CD4-positive, alpha-beta T cell treated with Interleukin-2 at 100 ng/mL for 4 hours (primary cell): ENCODE measurements around the gene TOR1AIP1.
A peak's percentile ranks its signal among the peaks of the same experiment; 100 is the strongest.
"Not testable (repeated sequence)": the region's sequence is repeated elsewhere in the genome, so short reads cannot be mapped to it uniquely, and the experiment has no call there.

Source experiments
- DNase-seq: peaks from one replicate; pipeline ENCODE4 v3.0.0-alpha.2; 2020; ENCODE audit warnings: low spot score

The TOR1AIP1 gene

DNA sequence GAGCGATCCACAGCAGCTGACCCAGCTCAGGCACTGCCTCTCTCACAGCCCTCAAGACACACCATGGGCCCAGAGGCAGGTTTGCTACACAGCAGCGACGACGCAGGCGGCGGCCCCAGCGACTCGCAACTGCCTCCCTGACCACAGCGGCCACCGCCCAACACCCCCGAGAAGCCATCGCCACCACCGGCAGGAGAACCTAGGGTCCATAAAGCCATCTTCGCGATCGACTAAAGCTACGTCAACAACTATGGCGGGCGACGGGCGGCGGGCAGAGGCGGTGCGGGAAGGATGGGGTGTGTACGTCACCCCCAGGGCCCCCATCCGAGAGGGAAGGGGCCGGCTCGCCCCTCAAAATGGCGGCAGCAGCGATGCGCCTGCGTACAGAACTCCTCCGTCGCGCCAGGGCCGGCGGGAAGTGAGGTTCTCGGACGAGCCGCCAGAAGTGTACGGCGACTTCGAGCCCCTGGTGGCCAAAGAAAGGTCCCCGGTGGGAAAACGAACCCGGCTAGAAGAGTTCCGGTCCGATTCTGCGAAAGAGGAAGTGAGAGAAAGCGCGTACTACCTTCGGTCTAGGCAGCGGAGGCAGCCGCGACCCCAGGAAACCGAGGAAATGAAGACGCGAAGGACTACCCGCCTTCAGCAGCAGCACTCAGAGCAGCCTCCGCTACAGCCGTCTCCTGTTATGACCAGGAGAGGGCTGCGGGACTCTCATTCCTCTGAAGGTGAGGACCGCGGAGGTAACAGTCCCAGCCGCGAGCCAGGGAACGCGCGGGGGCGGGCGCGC lies at the start of gene TOR1AIP1:
TOR1AIP1 (plus strand) TSS at position 33 of the 787 bp plus-strand sequence; CDS start at position 251, 218 bp downstream.
- peak; percentile 99 for DNase-seq

GRCh38 chr1:179836686-179837445 lies 45.2 kb upstream of the TOR1AIP1 start:
- DNase-seq: not testable (repeated sequence)

DNA sequence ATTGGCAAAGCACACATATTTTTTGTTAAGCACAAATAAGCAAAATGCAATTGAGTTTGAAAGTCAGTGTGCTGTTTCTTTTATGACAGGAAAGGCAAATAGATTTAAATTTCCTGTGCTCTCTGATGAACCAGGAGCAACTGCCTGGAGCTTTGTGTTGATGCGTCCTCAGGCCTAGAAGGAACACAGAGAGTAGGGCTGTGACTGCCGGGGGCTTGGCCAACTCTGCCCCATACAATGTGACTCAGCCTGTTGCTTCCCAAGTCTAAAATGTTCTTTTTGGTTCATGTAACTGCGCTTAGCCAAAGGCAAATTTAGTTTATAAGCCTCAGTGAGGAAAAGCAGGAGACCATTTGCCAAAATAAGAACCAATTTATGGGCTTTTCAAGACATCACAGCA lies 42.0 kb upstream of the TOR1AIP1 start:
- DNase-seq: no peak

- no peak for DNase-seq
Measured at GRCh38 chr1:179848233-179848632, 33.9 kb upstream of the TOR1AIP1 start.

DNA sequence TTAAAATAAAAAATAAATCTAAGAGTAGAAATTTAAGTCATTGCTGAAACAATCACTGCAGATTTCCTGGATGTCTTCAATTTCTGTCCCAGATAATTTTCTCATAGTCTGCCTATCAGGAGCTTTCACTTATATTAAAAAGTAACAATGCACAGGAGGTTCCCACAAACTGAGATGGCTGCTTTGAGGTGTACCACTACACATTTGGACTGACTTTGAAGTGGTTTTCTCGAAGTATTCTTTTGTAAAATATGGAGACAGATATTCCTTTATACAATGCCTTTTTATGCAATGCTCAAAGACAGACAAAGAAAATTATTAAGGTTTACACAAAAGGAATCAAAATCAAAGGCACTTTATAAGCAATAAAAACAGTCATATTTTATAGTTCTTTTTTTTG lies 29.0 kb upstream of the TOR1AIP1 start:
- no peak for DNase-seq

GRCh38 chr1:179855831-179856230 lies 26.3 kb upstream of the TOR1AIP1 start:
- not testable (repeated sequence) for DNase-seq

DNA sequence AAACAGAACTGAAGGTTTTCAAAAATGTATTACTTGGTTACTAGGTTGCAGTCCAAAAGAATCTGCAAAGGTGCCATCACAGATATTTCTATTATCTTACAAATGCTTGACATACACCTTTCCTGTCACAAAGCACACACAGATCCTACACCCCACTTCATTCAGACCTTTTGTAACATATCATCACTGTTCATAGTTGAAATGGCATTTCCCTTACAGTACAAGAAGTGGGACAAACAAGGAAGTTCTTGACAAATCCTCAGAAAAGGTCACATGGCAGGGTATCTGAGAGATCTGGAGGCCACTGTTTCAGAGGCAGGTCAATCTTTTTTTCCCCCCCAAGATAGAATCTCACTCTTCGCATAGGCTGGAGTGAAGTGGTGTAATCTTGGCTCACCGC lies 25.8 kb upstream of the TOR1AIP1 start:
- no peak for DNase-seq

- DNase-seq: no peak
Measured at GRCh38 chr1:179857009-179857408, 25.1 kb upstream of the TOR1AIP1 start.

DNA sequence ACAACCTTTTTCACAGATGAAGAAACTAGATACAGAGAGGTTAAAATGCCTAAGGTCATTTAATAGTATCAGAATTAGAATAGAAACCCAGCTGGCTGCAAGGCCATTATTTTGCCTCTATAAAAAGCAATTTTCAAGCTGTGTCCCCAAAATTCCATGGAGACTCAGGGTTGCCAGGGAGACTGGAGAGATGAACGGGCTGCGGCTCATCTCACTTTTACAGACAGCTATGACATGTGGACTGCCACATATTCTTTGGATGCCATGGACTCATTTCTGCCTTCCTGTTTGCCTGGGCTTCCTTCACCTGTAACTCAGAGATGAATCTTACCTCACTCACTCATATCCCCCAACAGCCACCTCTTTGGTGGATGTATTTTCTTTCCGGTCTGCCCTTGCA lies 21.4 kb upstream of the TOR1AIP1 start:
- DNase-seq: no peak

DNA sequence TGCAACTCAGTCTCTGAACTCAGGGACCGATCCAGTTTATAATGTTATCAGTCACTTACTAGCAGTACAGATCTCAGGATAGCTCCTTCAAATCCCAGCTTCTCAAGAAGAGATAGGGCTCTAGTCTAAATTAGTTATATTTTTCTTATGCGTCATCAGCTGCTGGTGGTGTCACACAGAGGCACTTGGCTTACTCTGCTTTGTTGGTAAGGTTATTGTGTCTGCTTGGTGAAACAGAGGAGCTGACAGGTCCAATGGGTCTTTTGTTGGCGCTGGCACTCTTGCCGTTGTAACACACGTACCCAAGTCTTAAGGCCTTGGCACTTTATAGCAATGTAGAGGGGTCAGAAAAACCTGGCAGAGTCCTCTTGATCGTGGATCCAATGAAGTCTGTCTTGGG lies 16.7 kb upstream of the TOR1AIP1 start:
- DNase-seq: no peak

DNA sequence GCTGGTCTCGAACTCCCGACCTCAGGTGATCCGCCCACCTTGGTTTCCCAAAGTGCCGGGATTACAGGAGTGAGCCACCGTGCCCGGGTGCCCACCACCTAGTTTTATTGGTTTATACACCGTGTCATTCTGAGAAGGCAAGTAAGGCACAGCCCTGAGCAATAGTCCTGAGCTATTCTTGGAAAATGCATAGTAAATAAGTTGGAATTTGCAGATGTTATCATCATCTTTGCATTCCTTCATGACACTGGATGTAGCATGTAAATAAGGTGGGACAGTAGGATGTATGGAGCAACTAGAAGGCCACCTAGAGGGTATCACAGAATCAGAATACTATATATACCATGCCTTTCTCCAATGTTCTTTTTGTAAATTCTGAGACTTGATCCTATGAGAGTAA lies 15.5 kb upstream of the TOR1AIP1 start:
- DNase-seq: no peak

- DNase-seq: peak; percentile 56
Measured at GRCh38 chr1:179867493-179868330, 14.4 kb upstream of the TOR1AIP1 start.

GRCh38 chr1:179870870-179871269 lies 11.2 kb upstream of the TOR1AIP1 start:
- DNase-seq: no peak

GRCh38 chr1:179871940-179872339 lies 10.1 kb upstream of the TOR1AIP1 start:
- no peak for DNase-seq

- no peak for DNase-seq
Measured at GRCh38 chr1:179872558-179872957, 9.5 kb upstream of the TOR1AIP1 start.

GRCh38 chr1:179873438-179873851 lies 8.6 kb upstream of the TOR1AIP1 start:
- no peak for DNase-seq

- no peak for DNase-seq
Measured at GRCh38 chr1:179875596-179876299, 6.3 kb upstream of the TOR1AIP1 start.

- no peak for DNase-seq
Measured at GRCh38 chr1:179876300-179876715, 5.8 kb upstream of the TOR1AIP1 start.

- peak; percentile 85 for DNase-seq
Measured at GRCh38 chr1:179877586-179878265, 4.4 kb upstream of the TOR1AIP1 start, which contains the start of gene TOR1AIP2. Gene TOR1AIP2 (minus strand): TSS chr1:179877803. CDS start chr1:179852665, 25,138 bp downstream.

DNA sequence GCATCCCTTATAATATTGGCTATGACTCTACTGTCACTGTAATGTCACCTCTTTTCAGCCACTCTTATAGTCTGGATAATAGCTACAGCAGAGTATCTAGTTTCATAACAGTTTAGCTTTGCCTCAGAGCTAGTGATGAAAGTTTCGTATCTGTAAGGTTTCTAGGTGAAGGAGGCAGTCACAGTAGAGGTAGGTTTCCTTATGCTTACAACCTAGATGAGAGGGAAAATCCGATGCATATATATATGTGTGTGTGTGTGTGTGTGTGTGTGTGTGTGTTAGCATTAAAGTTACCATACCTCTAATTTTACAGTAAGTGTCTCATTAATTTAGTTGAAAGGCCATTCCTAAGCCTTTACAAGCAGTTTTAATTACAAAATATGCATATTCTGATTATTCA lies 2.3 kb upstream of the TOR1AIP1 start:
- no peak for DNase-seq

DNA sequence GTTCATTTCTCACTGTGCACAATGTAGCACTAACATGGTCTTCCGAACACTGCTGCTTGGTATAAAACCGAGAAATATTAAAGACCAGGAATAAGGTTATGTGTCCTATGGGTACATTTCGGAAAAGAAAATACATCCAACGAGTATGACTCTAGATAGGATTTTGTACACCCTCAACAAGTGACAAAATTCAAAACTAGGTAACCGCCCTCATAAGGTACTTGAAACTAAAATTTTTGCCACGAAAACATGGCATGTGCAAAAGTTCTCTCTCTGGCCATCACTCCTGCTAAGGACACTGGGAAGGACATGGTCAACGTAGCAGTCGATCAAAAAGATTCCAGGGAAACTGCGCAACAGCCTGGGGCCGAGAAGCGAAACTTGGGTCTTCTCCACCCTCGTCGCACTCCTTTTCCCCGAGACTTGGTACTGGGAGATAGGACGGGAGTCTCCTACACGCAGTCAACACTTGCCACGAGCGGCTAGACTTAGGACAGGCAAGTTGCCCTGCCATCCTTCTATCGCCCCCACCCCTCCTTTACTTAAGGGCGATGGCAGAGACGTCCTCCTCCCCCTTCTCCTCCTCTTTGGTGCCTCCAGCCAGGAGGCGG lies 338 bp upstream of the TOR1AIP1 start:
- no peak for DNase-seq
